Heart right ventricle (tissue), 16 donors: ENCODE results near the gene SLC19A1. TPM values are rescaled to one million over a fixed set of nuclear protein-coding genes. Genes with fewer than 3 reads are reported as not detected.
A peak's percentile ranks its signal among the peaks of the same experiment; 100 is the strongest.

Experiments
- ATAC-seq, 8 donors: fragments of 200-7000 bp; cut with Tn5 transposase; one replicate each; pipeline ENCODE4 v1.9.1; 2020; ENCODE audit warnings: mild to moderate bottlenecking in 8 of 8, moderate library complexity in 8 of 8, moderate number of reproducible peaks in 1 of 8
- DNase-seq, 2 donors: peaks; one replicate each; pipeline ENCODE4 v3.0.0-alpha.2; 2020
- H3K27ac ChIP-seq, 10 donors: fragments of 200-600 bp; sonication (generic) in 2 of 10; one replicate each; pipeline versions ENCODE4 v1.5.0 to v1.8.0; 2020 to 2022; ENCODE audit warnings: mild to moderate bottlenecking in 3 of 10
- H3K27me3 ChIP-seq, 7 donors: fragments of 200-600 bp; one replicate each; pipeline ENCODE4 v1.8.0; 2021 to 2022; ENCODE audit warnings: mild to moderate bottlenecking in 2 of 7
- H3K36me3 ChIP-seq, 9 donors: fragments of 200-600 bp; sonication (generic) in 1 of 9; one replicate each; pipeline versions ENCODE4 v1.5.0 to v1.8.0; 2020 to 2022; ENCODE audit warnings: mild to moderate bottlenecking in 2 of 9
- H3K4me1 ChIP-seq, 9 donors: fragments of 200-600 bp; sonication (generic) in 1 of 9; one replicate each; pipeline versions ENCODE4 v1.5.0 to v1.8.0; 2020 to 2022; ENCODE audit warnings: mild to moderate bottlenecking in 4 of 9
- H3K4me3 ChIP-seq, 10 donors: fragments of 200-600 bp; sonication (generic) in 2 of 10; one replicate each; pipeline versions ENCODE4 v1.5.0 to v1.8.0; 2020 to 2022; ENCODE audit warnings: mild to moderate bottlenecking in 7 of 10, moderate library complexity in 2 of 10
- H3K9me3 ChIP-seq, 11 donors: fragments of 200-600 bp in 10 of 11; sonication (generic) in 2 of 11; one replicate each; pipeline versions ENCODE4 v1.5.0 to v1.8.0; 2013 to 2022; ENCODE audit warnings: mild to moderate bottlenecking in 2 of 11, control low read depth in 1 of 11, moderate library complexity in 1 of 11
- WGBS, 2 donors: extraction: QIAGEN DNeasy Blood & Tissue Kit; methylation state at CpG; one replicate each; pipeline ENCODE4 v1.1.7; 2013; ENCODE audit warnings: inconsistent platforms in 1 of 2; 5-methylcytosine and 5-hydroxymethylcytosine counted together
- intact Hi-C, 10 donors: fragments of 100-400 bp; cut with DNase I; formaldehyde crosslinking; loops; one replicate each; pipeline versions ENCODE4 v1.11.1 to v1.14.2; 2022
- polyA plus RNA-seq, 2 donors: library from polyadenylated mRNA; stranded (reverse); fragments of 200-250 nt; gene quantifications; one replicate each; pipeline ENCODE4 v1.2.3, GENCODE V29; 2013
- total RNA-seq, 10 donors: library from RNA; stranded (reverse); fragmentation: NEBNext Ultra II Directional in 3 of 10; extraction: Animal tissue kit (Norgen Biotek cat#: 25700) in 3 of 10; gene quantifications; one replicate each; pipeline versions ENCODE4 v1.2.1 to v1.2.4, GENCODE V29; 2021 to 2023
- TF ChIP-seq, protein P1 (sequence below), 9 donors: fragments of 200-600 bp; sonication (generic) in 2 of 9; IDR thresholded peaks; one replicate each; pipeline versions ENCODE4 v1.5.0 to v1.8.0; 2021 to 2022; ENCODE audit warnings: antibody characterized with exemption in 9 of 9, mild to moderate bottlenecking in 5 of 9, moderate library complexity in 1 of 9
- donor health status: Arrhythmogenic right ventricular cardiomyopathy.
- donor health status: ischemic (EF 13 %, LVEDD 7.1; RV severe dilation, severe dysfunction).
- donor health status: healthy with polysubstance abuse.
- donor health status: DM: no; HTN: yes; CAD: no.
- donor health status: DM: no; HTN: no; CAD: no.
- donor health status: ischemic (EF 25% LVEDD 6.9; RV normal size, moderate dysfunction).
- donor health status: ischemic (EF 25% LVEDD 5.7; RV mildly dilated, moderate dysfunction).
- donor health status: healthy.
- donor health status: DM: yes; HTN: yes; CAD: no.
- donor health status: Ischemic cardiomyopathy.
- donor health status: ischemic (EF 35%, LVEDD 5.7; RV mildly dilated, moderate dysfunction).
- donor health status: nonischemic (EF 11% LVEDD 7.7; RV severe dilation, severe dysfunction).
- donor health status: DM: yes; HTN: yes; CAD: no.
- donor health status: PGD.
- donor health status: ischemic (EF 29% LVEDD 5.4; RV normal size, mild dysfunction).
- donor health status: nonischemic (EF 23%, LVEDD 6.1; RV moderate dilation, normal function).

SLC19A1 gene
- total and polyA plus RNA-seq, 12 donors: 1.5 to 8.5 (median 3.8) TPM

DNA sequence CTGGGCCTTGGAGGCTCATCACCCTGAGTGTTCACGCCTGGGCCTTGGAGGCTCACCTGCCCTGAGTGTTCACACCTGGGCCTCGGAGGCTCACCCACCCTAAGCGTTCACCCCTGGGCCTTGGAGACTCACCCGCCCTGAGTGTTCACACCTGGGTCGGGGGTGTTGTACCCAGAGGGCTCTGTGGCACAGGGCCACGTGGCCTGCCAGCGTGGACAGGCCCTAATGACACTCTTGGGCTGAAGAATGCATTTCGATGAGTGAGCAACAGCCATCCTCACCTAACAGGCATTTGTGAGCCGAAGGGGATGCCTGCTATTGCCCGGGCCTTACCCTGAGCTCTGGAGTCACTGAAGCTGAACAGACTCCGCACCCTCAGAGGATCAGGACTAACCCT lies 17.5 kb downstream of the SLC19A1 start:
- peaks cover 0 to 48% (median 0%) of the 10 kb centered on the region in 9 donors for H3K36me3 ChIP-seq
- 94% methylated on average over 11 of the region's 11 CpGs for WGBS, 2 donors
- intact Hi-C loops: loop anchor here in 1 of 10 donors (5.0 kb wide), 1 partner anchor 32 kb away; no protein-coding TSS in a partner anchor
- H3K27me3 ChIP-seq: no peaks in the 10 kb centered on the region
- peak overlapping the region in 3 of 10 donors; percentile 22 to 62 (median 44) for H3K27ac ChIP-seq
- H3K9me3 ChIP-seq: peaks cover 0 to 33% (median 17%) of the 10 kb centered on the region in 11 donors
- H3K4me1 ChIP-seq: peaks cover 0 to 5% (median 0%) of the 10 kb centered on the region in 9 donors
- H3K4me3 ChIP-seq: no peak overlapping the region
- DNase-seq (no peak), ATAC-seq (peak in 2 of 8 donors; percentile 8 to 24)
- TF ChIP-seq, protein P1, sequence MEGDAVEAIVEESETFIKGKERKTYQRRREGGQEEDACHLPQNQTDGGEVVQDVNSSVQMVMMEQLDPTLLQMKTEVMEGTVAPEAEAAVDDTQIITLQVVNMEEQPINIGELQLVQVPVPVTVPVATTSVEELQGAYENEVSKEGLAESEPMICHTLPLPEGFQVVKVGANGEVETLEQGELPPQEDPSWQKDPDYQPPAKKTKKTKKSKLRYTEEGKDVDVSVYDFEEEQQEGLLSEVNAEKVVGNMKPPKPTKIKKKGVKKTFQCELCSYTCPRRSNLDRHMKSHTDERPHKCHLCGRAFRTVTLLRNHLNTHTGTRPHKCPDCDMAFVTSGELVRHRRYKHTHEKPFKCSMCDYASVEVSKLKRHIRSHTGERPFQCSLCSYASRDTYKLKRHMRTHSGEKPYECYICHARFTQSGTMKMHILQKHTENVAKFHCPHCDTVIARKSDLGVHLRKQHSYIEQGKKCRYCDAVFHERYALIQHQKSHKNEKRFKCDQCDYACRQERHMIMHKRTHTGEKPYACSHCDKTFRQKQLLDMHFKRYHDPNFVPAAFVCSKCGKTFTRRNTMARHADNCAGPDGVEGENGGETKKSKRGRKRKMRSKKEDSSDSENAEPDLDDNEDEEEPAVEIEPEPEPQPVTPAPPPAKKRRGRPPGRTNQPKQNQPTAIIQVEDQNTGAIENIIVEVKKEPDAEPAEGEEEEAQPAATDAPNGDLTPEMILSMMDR (IDR thresholded peaks at IDR 0.05): no peak

DNA sequence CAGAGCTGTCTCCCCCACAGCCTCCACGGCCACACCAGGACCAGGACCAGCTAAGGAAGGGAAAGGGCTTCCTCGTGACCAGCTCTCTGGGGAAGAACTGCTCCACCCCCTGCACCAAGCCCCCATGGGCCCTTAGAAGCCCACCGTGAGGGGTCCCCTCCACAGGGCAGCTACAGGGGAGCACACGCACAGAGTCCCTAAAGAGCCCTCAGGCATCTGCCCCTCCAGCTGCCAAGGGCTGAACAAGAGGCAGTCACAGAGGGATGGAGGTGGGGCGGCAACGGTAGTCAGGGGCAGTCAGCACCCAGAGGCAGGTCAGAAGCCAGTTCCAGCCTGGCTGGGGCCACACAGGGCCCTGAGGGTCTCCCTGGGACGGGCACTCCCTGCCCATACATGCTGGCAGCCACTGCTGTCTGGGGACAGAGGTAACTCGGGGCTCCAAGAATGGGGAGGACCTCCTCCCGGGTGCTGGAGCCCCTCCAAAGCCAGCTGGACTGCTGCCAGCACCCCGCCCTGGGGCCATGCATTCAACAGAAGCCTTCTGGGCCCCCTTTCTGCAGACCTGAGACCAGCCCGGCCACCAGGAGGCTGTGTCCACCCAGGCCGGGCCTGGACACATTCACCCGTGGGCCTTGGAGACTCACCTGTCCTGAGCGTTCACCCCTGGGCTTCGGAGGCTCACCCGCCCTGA lies 18.7 kb downstream of the SLC19A1 start:
- DNase-seq (peak in 1 of 2 donors; percentile 16), ATAC-seq (peak in 1 of 8 donors; percentile 44)
- H3K4me1 ChIP-seq: peaks cover 0 to 5% (median 0%) of the 10 kb centered on the region in 9 donors
- H3K27me3 ChIP-seq: no peaks in the 10 kb centered on the region
- no peak overlapping the region for H3K27ac ChIP-seq
- peaks cover 0 to 36% (median 0%) of the 10 kb centered on the region in 9 donors for H3K36me3 ChIP-seq
- H3K4me3 ChIP-seq: no peak overlapping the region
- intact Hi-C loops: no loop called here
- 89 to 91% methylated on average over 16 of the region's 16 CpGs for WGBS, 2 donors
- TF ChIP-seq, protein P1 (IDR thresholded peaks at IDR 0.05): no peak
- H3K9me3 ChIP-seq: peaks cover 0 to 45% (median 29%) of the 10 kb centered on the region in 11 donors

DNA sequence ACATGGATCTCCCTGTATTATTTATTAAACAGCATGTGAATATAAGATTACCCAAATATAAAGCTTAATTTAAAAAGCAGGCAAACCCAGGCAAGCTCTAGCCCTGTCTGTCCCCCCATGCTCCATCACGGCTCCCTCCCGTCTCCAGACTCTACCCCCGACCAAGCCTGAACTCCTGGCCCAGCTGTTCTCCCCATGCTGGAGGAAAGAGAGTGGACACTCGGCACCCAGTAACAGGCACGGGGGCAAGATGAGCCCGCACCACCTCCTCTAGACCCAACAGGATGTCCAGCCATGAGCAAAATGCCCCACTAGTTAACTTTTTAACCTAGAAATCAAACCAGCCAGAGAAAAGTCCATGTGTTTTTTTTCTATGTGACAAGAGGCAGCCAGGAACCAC lies 19.3 kb downstream of the SLC19A1 start:
- DNase-seq (no peak), ATAC-seq (no peak)
- H3K27me3 ChIP-seq: no peaks in the 10 kb centered on the region
- TF ChIP-seq, protein P1 (IDR thresholded peaks at IDR 0.05): no peak
- H3K4me1 ChIP-seq: peaks cover 0 to 7% (median 0%) of the 10 kb centered on the region in 9 donors
- H3K27ac ChIP-seq: no peak overlapping the region
- H3K4me3 ChIP-seq: no peak overlapping the region
- peaks cover 0 to 50% (median 35%) of the 10 kb centered on the region in 11 donors for H3K9me3 ChIP-seq
- intact Hi-C loops: no loop called here
- WGBS, 2 donors: 87 to 97% methylated on average over 6 of the region's 6 CpGs
- peaks cover 0 to 31% (median 0%) of the 10 kb centered on the region in 9 donors for H3K36me3 ChIP-seq

DNA sequence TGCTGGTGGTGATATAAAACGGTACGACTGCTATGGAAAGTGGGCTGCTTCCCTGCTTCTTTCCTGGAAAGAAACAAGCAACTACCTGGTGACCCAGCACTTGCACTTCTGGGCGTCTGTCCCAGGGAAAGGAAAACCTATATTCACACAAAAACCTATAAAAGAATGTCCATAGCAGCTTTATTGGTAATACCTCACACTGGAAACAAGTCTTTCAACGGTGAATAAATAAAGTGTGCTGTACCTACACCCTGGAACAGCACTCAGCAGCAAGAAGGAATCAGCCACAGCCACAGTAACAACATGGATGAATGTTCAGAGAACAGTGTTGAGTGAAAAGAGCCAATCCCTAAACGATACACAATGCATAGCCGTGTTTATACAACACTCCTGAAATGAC lies 19.9 kb downstream of the SLC19A1 start:
- Histone ChIP-seq H3K27me3 (no peaks in the 10 kb centered on the region), H3K9me3 (peaks cover 0 to 55% (median 40%) of the 10 kb centered on the region in 11 donors), H3K4me1 (peaks cover 0 to 12% (median 0%) of the 10 kb centered on the region in 9 donors), H3K4me3 (no peak overlapping the region), H3K36me3 (peaks cover 0 to 27% (median 0%) of the 10 kb centered on the region in 9 donors), H3K27ac (no peak overlapping the region)
- DNase-seq (no peak), ATAC-seq (no peak)
- intact Hi-C loops: no loop called here
- 97 to 99% methylated on average over 6 of the region's 6 CpGs for WGBS, 2 donors
- TF ChIP-seq, protein P1 (IDR thresholded peaks at IDR 0.05): no peak
